H9 (cell line): ENCODE data around the gene TTC14. TPM values are rescaled to one million over a fixed set of nuclear protein-coding genes. Genes with fewer than 3 reads are reported as not detected.

ENCODE experiments used
- DNase-seq: peaks from one replicate; pipeline ENCODE4 v3.0.0-alpha.2; 2017
- H2AFZ ChIP-seq: one replicate; pipeline ENCODE4 v1.6.1; 2013; ENCODE audit warnings: mild to moderate bottlenecking, low read length, control low read depth, moderate library complexity
- H2AK5ac ChIP-seq: 2 replicates; pipeline ENCODE4 v1.6.1; 2013; ENCODE audit warnings: low read length, control low read depth, mixed read lengths; ENCODE audit not compliant: insufficient read length
- H2BK120ac ChIP-seq: one replicate; pipeline ENCODE4 v1.6.1; 2013; ENCODE audit warnings: low read depth, mild to moderate bottlenecking, low read length, control low read depth, inconsistent platforms; ENCODE audit not compliant: poor library complexity, severe bottlenecking
- H2BK12ac ChIP-seq: 2 replicates; pipeline ENCODE4 v1.6.1; 2013; ENCODE audit warnings: low read length, control low read depth, mixed read lengths, low read depth; ENCODE audit not compliant: insufficient read length
- H2BK15ac ChIP-seq: 2 replicates; pipeline ENCODE4 v1.6.1; 2013; ENCODE audit warnings: low read depth, low read length, control low read depth
- H2BK20ac ChIP-seq: one replicate; pipeline ENCODE4 v1.6.1; 2013; ENCODE audit warnings: low read depth, mild to moderate bottlenecking, low read length, control low read depth, inconsistent platforms; ENCODE audit not compliant: poor library complexity, severe bottlenecking
- H2BK5ac ChIP-seq: 2 replicates; pipeline ENCODE4 v1.6.1; 2013; ENCODE audit warnings: low read length, control low read depth, mixed read lengths; ENCODE audit not compliant: insufficient read length
- H3K14ac ChIP-seq: 2 replicates; pipeline ENCODE4 v1.6.1; 2013; ENCODE audit warnings: low read length, control low read depth; ENCODE audit not compliant: insufficient read depth
- H3K18ac ChIP-seq: 2 replicates; pipeline ENCODE4 v1.6.1; 2013; ENCODE audit warnings: low read depth, mild to moderate bottlenecking, mixed read lengths, low read length, control low read depth; ENCODE audit not compliant: insufficient read length
- H3K23ac ChIP-seq: 2 replicates; pipeline ENCODE4 v1.6.1; 2013; ENCODE audit warnings: low read length, control low read depth, mixed read lengths, low read depth; ENCODE audit not compliant: insufficient read length
- H3K23me2 ChIP-seq: 2 replicates; pipeline ENCODE4 v1.6.1; 2013; ENCODE audit warnings: low read depth, mild to moderate bottlenecking, mixed read lengths, low read length, control low read depth; ENCODE audit not compliant: insufficient read length, poor library complexity, severe bottlenecking
- H3K27ac ChIP-seq: 2 replicates; pipeline ENCODE4 v1.5.1; 2013; ENCODE audit warnings: low read length, control low read depth, mixed read lengths, low read depth; ENCODE audit not compliant: insufficient read length
- H3K27me3 ChIP-seq: 2 replicates; pipeline ENCODE4 v1.6.1; 2013; ENCODE audit warnings: low read length, control low read depth, inconsistent platforms; ENCODE audit not compliant: insufficient read depth
- H3K4ac ChIP-seq: 2 replicates; pipeline ENCODE4 v1.6.1; 2013; ENCODE audit warnings: low read depth, mild to moderate bottlenecking, control low read depth, inconsistent platforms, low read length, moderate library complexity
- H3K4me1 ChIP-seq: 2 replicates; pipeline ENCODE4 v1.6.1; 2013; ENCODE audit warnings: low read length, control low read depth, inconsistent platforms; ENCODE audit not compliant: insufficient read depth
- H3K4me2 ChIP-seq: 2 replicates; pipeline ENCODE4 v1.6.1; 2013; ENCODE audit warnings: low read length, control low read depth, mixed read lengths; ENCODE audit not compliant: insufficient read length, insufficient read depth
- H3K56ac ChIP-seq: 2 replicates; pipeline ENCODE4 v1.6.1; 2013; ENCODE audit warnings: low read depth, mild to moderate bottlenecking, mixed read lengths, low read length, control low read depth; ENCODE audit not compliant: insufficient read length
- H3K79me1 ChIP-seq: 2 replicates; pipeline ENCODE4 v1.6.1; 2013; ENCODE audit warnings: low read depth, mild to moderate bottlenecking, moderate library complexity, low read length, control low read depth, inconsistent platforms; ENCODE audit not compliant: insufficient read depth, poor library complexity, severe bottlenecking
- H3K79me2 ChIP-seq: 2 replicates; pipeline ENCODE4 v1.6.1; 2013; ENCODE audit warnings: low read length, control low read depth, inconsistent platforms; ENCODE audit not compliant: insufficient read depth
- H3K9ac ChIP-seq: 2 replicates; pipeline ENCODE4 v1.6.1; 2013; ENCODE audit warnings: low read length, control low read depth, mixed read lengths; ENCODE audit not compliant: insufficient read length; ENCODE audit errors: extremely low read depth
- H3K9me3 ChIP-seq: one replicate; pipeline ENCODE4 v1.6.1; 2013; ENCODE audit warnings: low read depth, low read length, inconsistent platforms; ENCODE audit not compliant: control insufficient read depth
- H3T11ph ChIP-seq: one replicate; pipeline ENCODE4 v1.6.1; 2013; ENCODE audit warnings: mild to moderate bottlenecking, low read length, control low read depth, inconsistent platforms
- H4K20me1 ChIP-seq: one replicate; pipeline ENCODE4 v1.6.1; 2013; ENCODE audit not compliant: control insufficient read depth, insufficient read length, insufficient read depth
- H4K5ac ChIP-seq: 2 replicates; pipeline ENCODE4 v1.6.1; 2013; ENCODE audit warnings: low read depth, mild to moderate bottlenecking, mixed read lengths, low read length, control low read depth; ENCODE audit not compliant: insufficient read length
- H4K8ac ChIP-seq: replicated peaks from 2 replicates; pipeline ENCODE4 v1.6.1; 2013; ENCODE audit warnings: low read length, control low read depth, mixed read lengths, low read depth; ENCODE audit not compliant: insufficient read length
- H4K91ac ChIP-seq: 2 replicates; pipeline ENCODE4 v1.6.1; 2013; ENCODE audit warnings: low read depth, mild to moderate bottlenecking, moderate library complexity, mixed read lengths, low read length, control low read depth; ENCODE audit not compliant: insufficient read length
- H3K27ac Mint-ChIP-seq, 3 experiments: 2 replicates in 2 of 3; 3 replicates in 1 of 3; pipeline ENCODE4 v1.8.0; 2020 to 2021; ENCODE audit warnings: mixed read lengths in 3 of 3, mild to moderate bottlenecking in 1 of 3, moderate library complexity in 1 of 3
- H3K27me3 Mint-ChIP-seq: 2 replicates; pipeline ENCODE4 v1.8.0; 2021; ENCODE audit warnings: low read depth, mild to moderate bottlenecking, moderate library complexity, mixed read lengths
- H3K36me3 Mint-ChIP-seq, 3 experiments: 2 replicates in 2 of 3; 3 replicates in 1 of 3; pipeline ENCODE4 v1.8.0; 2020 to 2021; ENCODE audit warnings: low read depth in 3 of 3, mixed read lengths in 3 of 3; ENCODE audit not compliant: insufficient read depth in 1 of 3
- H3K4me1 Mint-ChIP-seq, 2 experiments: 2 replicates each; pipeline ENCODE4 v1.8.0; 2020; ENCODE audit warnings: mixed read lengths in 2 of 2
- H3K4me3 Mint-ChIP-seq, 2 experiments: 2 replicates in 1 of 2; 3 replicates in 1 of 2; pipeline ENCODE4 v1.8.0; 2020 to 2021; ENCODE audit warnings: mild to moderate bottlenecking in 2 of 2, mixed read lengths in 2 of 2, moderate library complexity in 1 of 2
- H3K9me3 Mint-ChIP-seq, 2 experiments: 2 replicates in 1 of 2; 3 replicates in 1 of 2; pipeline ENCODE4 v1.8.0; 2020; ENCODE audit warnings: mild to moderate bottlenecking in 2 of 2, mixed read lengths in 2 of 2, moderate library complexity in 1 of 2
- CTCF ChIP-seq: fragments of 200-600 bp; sonication (generic); conservative IDR thresholded peaks from 3 replicates; pipeline ENCODE4 v1.8.0; 2021; ENCODE audit warnings: antibody characterized with exemption, mild to moderate bottlenecking
- WGBS: extraction: QIAGEN DNeasy Blood & Tissue Kit; methylation state at CpG from one replicate; pipeline ENCODE4 v1.1.7; 2013; ENCODE audit warnings: missing lambda C conversion rate, low lambda C conversion rate, mixed read lengths; ENCODE audit not compliant: insufficient read length; ENCODE audit errors: extremely low coverage; 5-methylcytosine and 5-hydroxymethylcytosine counted together
- total RNA-seq: library from RNA; stranded (reverse); gene quantifications from 2 replicates; pipeline ENCODE4 v1.2.1, GENCODE V29; 2021

Gene TTC14
- total RNA-seq, 1 experiment from 2014 or later = 28.4 TPM

- no peak for DNase-seq
- Mint-ChIP-seq H3K9me3 (peaks cover 5 to 9% of the 10 kb centered on the region in 2 experiments), H3K4me3 (no peak overlapping the region), H3K36me3 (peaks cover 5 to 6% (median 6%) of the 10 kb centered on the region in 3 experiments; a peak in 6 of 7 replicates), H3K4me1 (no peaks in the 10 kb centered on the region), H3K27ac (no peak overlapping the region), H3K27me3 (no peaks in the 10 kb centered on the region; the same call in 1 of the 2 replicates)
- H3K9ac ChIP-seq = no peak overlapping the region
- no peak overlapping the region for H3K27ac ChIP-seq
- no peaks in the 10 kb centered on the region for H3K79me1 ChIP-seq
- no peak overlapping the region for H4K91ac ChIP-seq
- H2BK120ac ChIP-seq = no peak overlapping the region
- no peak overlapping the region for H3K14ac ChIP-seq
- no peak overlapping the region for H3K56ac ChIP-seq
- H2BK5ac ChIP-seq = no peak overlapping the region
- no peak overlapping the region for H2BK12ac ChIP-seq
- no peak overlapping the region for H3T11ph ChIP-seq
- no peak overlapping the region for H2BK20ac ChIP-seq
- H2BK15ac ChIP-seq = no peak overlapping the region
- WGBS = no CpG with 5 or more reads among the region's 2 CpGs
- no peaks in the 10 kb centered on the region for H3K9me3 ChIP-seq
- no peak overlapping the region for H4K8ac ChIP-seq
- no peaks in the 10 kb centered on the region for H3K23me2 ChIP-seq
- no peak overlapping the region for H3K23ac ChIP-seq
- H4K20me1 ChIP-seq = no peaks in the 10 kb centered on the region
- no peak overlapping the region for H3K18ac ChIP-seq
- no peak overlapping the region for H3K4me2 ChIP-seq
- H3K27me3 ChIP-seq = no peaks in the 10 kb centered on the region
- no peaks in the 10 kb centered on the region for H3K79me2 ChIP-seq
- H2AFZ ChIP-seq = no peak overlapping the region
- no peak overlapping the region for H3K4ac ChIP-seq
- no peak overlapping the region for H4K5ac ChIP-seq
- H2AK5ac ChIP-seq = no peak overlapping the region
- TF ChIP-seq CTCF = no peak
- no peaks in the 10 kb centered on the region for H3K4me1 ChIP-seq
Observed at GRCh38 chr3:180564676-180565075, 37.3 kb upstream of the TTC14 start.
